Activated CD4-positive, alpha-beta T cell treated with anti-CD3 and anti-CD28 coated beads, Interleukin-2, amount 50 U/mL, for 16 hours (primary cell): ENCODE measurements around the gene UQCRC1.

Experiments used
- DNase-seq: peaks from one replicate; pipeline ENCODE4 v3.0.0-alpha.2; 2020

UQCRC1 gene

GRCh38 chr3:48633256-48633655, 23.8 kb upstream of the UQCRC1 start:
- DNase-seq, result no peak

DNA sequence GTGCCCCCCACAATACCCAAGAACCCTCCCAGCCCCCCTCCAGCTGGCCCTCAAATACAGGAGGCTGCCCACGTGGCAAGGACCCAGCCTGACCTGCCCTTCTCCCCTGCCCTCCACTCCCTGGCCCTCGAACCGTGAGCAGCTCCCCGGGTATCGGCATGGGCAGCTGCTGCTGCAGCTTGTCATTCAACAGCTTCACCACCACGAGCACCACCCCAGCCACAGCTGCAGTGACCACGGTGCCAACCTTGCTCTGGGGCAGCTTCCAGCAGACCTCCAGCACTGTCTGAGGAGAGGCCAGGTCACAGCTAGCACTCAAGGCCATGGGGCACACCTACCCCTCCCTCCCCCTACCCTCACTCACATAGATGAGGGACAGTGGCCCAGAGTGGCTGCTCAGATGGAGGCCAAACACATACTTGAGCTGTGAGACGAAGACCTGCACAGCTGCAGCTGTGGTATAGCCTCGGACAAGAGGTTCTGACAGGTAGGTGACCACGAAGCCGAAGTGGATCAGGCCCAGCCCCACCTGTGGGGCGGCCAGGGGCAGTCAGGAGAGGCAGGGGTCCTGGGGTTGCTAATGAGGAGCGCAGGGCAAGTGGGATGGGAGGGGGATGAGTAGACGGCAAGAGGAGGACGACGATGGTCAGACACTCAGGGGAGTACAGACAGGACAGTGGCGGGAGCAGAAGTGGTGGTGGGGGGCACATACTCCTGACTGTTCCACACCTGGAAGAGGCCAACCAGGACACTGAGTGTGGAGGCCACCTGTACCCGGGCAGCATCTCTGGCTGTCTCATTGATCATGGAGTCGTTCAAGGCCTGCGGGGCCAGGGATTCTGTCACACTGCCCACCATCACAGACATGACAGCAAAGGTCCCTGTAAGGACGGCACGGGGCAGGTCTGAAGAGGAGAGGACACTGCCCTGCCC, 22.3 kb upstream of the UQCRC1 start:
- no peak for DNase-seq

DNA sequence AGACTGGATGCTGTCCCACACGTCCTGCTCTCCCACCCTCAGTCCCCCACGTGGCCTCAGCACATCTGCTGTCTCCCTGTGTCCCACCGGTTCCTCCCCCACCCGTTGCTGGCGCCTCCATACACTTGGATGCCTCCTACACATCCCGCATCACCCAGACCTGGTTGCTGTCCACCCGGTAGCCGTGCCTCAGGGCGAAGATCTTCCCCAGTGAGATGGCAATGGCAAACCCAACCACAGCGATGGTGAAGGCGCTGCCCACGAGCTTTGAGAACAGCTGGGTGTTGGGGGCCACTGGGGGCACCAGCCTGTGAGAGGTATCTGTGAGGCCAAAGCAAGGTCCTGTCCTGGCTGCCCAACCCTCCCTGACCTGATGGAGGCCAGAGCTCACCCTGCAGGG, 21.4 kb upstream of the UQCRC1 start:
- no peak for DNase-seq

DNA sequence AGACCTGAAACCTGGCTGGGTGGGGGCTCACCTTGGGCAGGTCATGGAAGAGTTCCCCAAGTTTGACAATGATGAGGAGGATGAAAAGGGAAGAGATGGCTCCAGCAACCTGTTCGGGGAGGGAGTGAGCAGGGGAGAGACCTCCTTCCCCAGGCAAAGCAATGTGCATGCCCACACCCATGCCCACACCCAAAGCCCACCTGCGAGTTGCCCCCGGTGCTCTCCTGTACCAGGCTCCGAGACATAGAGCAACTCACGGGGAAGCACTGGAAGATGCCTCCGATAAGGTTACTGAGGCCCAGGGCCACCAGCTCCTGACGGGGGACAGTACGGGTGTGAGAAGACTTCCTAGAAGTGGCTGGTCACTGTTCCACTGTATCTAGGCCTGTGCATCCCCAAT, 21.0 kb upstream of the UQCRC1 start:
- DNase-seq, result no peak

DNA sequence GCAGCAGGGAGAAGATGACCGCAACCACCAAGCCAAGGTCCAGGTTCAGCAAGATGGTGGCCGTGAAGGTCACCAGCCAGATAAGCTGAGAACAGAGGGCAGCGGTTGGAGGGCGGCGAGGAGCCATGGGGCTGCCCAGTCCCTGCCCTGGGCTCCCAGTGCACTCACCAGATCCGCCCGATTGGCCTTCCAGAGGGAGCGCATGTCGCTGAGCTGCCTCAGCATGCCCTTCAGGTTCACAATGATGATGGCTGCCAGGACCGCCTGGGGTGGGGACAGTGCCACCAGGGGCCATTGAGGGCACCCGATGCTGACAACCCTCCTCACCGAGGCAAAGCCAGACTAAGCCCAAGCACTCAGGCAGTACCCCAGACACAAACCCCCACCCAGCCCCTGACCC, 20.4 kb upstream of the UQCRC1 start:
- DNase-seq, result no peak

DNA sequence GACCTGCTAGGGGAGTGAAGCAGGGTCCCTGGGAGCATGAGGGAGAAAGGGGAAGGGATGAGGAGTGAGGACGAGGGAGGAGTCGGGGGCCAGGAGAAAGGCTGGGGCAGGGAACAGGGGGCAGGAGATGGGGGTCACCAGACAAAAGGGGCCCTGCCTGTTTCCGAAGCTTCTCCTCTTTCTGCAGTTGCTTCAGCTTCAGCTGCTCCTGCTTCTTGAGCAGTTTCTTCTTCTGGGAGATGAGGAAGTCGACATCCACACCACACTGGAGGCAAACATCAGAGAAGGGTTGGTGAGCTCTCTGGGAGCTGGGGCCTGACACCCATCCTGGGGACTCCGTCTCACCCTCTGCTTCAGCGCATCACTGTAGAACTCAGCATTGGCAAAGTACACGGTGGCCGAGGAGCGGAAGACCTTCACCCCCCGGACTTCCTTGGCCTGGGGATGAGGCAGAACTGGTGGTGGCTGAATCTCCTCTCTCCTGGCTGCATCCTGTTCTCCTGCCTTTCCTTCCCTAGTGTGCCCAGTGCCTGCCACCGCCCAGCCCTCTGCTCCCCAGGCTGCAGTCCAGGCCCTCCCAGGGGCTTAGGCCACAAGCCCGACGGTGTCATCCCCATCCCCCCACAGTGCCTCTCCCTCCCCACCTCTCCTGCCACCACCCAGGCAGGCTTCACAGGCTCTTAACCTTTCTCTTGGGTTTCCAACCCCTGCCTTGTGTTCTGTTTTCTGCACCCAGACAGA, 19.0 kb upstream of the UQCRC1 start:
- DNase-seq, result no peak

DNA sequence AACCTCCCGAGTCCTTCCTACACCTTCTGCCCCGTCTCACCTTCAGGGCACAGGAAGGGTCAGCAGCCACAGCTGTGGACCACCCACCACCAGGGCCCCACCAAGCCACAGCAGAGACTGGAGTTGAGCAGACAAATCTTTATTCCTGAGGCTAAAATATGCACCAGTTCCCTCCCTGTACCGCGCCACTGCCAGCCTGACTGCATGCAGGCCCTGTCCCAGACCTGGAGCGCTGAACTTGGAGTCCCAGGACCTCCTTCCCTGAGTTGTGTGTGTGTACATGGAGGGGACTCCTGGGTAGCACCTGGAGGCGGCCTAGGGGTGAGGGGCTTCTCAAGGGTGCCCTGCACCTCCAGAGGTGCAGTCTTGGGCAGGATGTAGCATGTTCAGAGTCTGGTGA, 16.2 kb upstream of the UQCRC1 start:
- DNase-seq, result no peak

GRCh38 chr3:48624767-48625166, 15.3 kb upstream of the UQCRC1 start:
- DNase-seq, result no peak

GRCh38 chr3:48623851-48624547, 14.6 kb upstream of the UQCRC1 start:
- DNase-seq, result no peak

GRCh38 chr3:48621461-48621869, 12.0 kb upstream of the UQCRC1 start, which contains the start of gene TMEM89:
TMEM89 (minus strand) TSS chr3:48621769; CDS start chr3:48621756, 13 bp downstream.
- DNase-seq, result no peak

- DNase-seq, result no peak
These were observed 10.4 kb upstream of the UQCRC1 start for GRCh38 chr3:48619541-48620524.

GRCh38 chr3:48617559-48617958, 8.1 kb upstream of the UQCRC1 start:
- no peak for DNase-seq

DNA sequence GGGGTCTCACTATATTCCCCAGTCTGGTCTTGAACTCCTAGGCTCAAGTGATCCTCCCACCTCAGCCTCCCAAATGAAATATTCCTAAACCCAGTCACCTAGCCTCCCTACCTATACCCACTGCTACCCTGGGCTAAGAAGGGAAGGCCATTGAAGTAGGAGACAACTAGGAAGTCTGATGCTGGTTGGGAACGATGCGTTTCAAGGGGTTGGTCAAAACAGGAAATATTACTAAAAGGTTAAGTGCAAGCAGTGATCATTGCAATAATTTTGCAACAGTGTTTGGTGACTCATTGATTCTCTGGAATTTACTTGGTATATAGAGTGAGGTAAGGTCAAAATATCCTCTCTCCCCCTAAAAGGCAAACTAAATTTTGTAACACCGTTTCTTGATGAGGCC, 4.6 kb upstream of the UQCRC1 start:
- DNase-seq, result peak; percentile 76

DNA sequence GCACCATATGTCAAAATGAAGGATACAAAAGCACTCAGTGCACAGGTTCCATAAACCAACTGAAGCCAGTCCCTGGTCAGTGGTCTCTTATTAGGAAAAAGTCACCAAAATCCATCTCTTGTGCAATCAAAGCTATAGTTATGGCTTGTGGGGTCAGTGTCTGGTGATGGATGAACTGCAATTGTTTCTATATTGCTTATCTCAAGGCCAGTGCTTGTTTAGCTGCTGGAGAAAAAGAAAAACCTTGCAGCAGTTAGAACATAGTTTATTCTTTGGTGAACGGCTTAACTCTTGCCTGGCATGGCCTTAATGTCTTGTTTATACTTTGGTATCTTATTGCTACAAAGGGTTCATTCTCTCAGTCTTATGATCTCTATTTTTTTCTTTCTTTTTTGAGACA, 2.9 kb upstream of the UQCRC1 start:
- DNase-seq, result no peak

DNA sequence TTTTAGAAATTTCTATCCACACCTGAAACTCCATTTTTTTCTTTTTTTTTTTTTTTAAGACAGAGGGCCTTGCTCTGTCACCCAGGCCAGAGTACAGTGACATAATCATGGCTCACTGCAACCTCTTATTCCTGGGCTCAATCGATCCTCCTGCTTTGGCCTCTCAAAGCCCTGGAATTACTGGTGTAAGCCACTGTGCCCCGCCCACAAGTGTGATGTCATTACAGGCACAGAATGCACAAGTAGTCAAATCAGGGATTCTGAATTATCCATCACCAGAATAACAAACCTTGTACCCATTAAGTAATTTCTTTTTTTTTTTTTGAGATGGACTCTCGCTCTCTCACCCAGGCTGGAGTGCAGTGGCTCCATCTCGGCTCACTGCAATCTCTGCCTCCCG, 1.9 kb downstream of the UQCRC1 start:
- DNase-seq, result no peak

DNA sequence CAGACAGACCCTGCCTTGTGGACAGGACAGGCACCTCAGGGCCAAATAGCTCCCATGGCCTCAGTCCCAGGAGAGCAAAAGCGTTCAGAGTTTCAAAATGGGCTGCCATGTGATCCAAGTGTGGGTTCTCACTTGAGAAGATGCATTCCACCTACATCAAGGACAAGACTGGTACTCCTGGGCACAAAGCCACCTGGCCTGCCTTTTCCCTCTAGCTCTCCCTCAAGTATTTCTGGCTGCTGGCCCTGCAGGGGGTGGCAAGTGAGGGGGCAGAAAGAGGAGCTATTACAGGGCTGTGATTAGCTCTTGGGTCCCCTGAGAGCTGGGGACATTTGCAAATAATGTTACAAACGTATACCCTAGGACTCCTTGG, 7.8 kb downstream of the UQCRC1 start:
- no peak for DNase-seq

DNA sequence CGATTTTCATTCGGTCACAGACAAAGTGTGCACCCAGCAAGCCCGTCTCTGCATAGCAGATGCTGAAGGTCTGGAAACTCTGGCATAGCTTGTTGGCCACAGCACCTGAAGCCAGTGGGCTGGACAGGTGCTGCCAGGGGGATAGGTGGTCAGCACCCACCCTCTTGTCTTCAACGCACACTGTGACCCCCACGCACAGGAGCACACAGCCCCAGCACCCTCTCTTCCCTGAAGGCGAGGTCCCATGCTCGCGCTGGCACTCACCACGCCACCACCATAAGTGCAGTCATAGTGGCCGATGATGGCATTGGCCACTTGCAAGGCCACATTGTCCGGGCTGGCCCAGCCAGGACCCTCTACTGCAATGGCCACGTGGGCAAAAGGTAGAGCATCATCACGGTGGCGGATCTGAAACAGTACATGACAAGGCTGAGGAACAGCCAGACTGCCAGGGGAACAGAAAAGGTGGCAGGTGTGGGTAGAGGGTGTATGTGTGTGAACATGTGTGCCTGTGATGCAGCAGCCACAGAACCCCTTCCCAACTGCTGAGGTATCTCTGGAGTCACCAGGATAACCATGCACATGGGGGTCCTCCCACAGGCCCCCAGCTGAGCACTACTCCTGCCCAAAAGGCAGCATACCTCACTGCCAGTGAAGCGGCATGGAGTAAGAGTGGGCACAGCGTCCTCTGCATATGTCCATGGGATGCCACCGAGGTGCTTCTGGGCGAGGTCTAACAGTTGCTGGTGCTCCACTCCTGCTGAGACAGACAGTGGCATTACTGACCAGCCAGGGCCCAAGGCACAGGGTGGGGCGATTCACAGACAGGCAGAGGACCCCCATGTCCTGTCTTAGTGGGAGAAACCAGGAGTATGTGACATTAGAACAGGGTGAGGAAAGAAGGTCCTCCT, 8.5 kb downstream of the UQCRC1 start:
- no peak for DNase-seq

DNA sequence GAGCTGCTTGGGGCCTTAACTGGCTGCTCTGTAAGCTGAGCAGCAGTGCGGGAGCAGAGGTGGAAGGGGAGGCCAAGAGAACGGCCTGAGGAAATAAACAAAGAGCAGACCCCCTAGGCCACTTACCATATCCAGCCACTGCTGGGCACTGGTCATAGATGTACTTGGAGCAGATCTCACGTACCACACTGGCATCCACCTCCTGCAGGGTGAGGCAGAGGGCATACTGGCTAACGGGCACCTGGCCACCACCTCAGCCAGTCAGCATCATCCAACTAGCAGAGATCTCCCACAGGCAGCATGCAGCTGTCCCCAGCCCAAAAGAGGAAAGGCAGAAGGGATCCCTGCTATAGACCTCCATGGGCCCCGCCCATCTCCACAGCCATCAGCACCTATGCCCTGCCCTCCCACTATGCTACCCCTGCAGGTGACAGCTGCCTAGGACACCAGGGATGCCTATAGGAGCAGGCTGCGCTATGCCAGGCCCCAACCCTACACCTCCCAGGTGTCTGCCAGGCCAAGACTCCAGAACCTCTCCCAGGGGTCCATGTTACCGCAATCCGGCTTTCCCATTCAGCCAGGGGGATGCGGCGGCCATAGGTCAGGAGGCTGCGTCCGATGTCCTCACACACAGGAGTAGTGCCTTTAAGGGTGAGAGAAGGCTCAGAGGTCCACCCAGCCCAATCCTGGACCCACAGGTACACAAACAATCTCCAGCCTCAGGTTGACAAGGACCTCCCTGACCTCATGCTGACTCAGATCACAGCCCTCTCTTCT, 9.7 kb downstream of the UQCRC1 start:
- DNase-seq, result no peak

- no peak for DNase-seq
These were observed 10.4 kb downstream of the UQCRC1 start for GRCh38 chr3:48599077-48599501.
